Caco-2 (cell line): ENCODE measurements around the gene C2orf49. TPM values are rescaled to one million over a fixed set of nuclear protein-coding genes. Genes with fewer than 3 reads are reported as not detected.

ENCODE experiments used
- BruUV-seq: library from RNA; stranded (reverse); fragments of 400-500 nt; replicated peaks from 2 replicates; lab custom pipeline; 2021; lab: Mats Ljungman, UMichigan
- CTCF ChIA-PET: fragments of 300-600 bp; sonication (Branson Sonifier 250); formaldehyde crosslinking; loops from one replicate; lab custom pipeline; 2022; ENCODE audit warnings: antibody characterized with exemption; lab: Charles Lee
- POLR2A ChIA-PET: fragments of 300-600 bp; sonication (Branson Sonifier 250); formaldehyde crosslinking; loops from one replicate; lab custom pipeline; 2022; ENCODE audit warnings: antibody characterized with exemption; lab: Charles Lee
- DNase-seq, 2 experiments: peaks; one replicate each; pipeline versions ENCODE4 v3.0.0 to v3.0.0-alpha.2; 2020 to 2022
- H3K27me3 ChIP-seq: replicated peaks from 2 replicates; pipeline ENCODE4 v1.6.0; 2011; ENCODE audit warnings: low read length; ENCODE audit not compliant: control insufficient read depth, insufficient read depth
- H3K36me3 ChIP-seq: 2 replicates; pipeline ENCODE4 v1.5.1; 2011; ENCODE audit warnings: low read length; ENCODE audit not compliant: control insufficient read depth, insufficient read depth
- H3K4me1 ChIP-seq: fragments of 250-450 bp; sonication (Bioruptor Pico); 2 replicates; pipeline ENCODE4 v1.5.1; 2020; ENCODE audit warnings: mild to moderate bottlenecking
- H3K4me3 ChIP-seq: 2 replicates; pipeline ENCODE4 v1.5.1; 2011; ENCODE audit warnings: low read depth, mild to moderate bottlenecking, control low read depth, low read length
- H3K9me3 ChIP-seq: fragments of 250-450 bp; sonication (Bioruptor Pico); 2 replicates; pipeline ENCODE4 v1.5.1; 2020; ENCODE audit warnings: mild to moderate bottlenecking, moderate library complexity
- H3K27ac Mint-ChIP-seq: one replicate; pipeline ENCODE4 v1.8.0; 2022; ENCODE audit warnings: mixed read lengths; ENCODE audit not compliant: unreplicated experiment
- H3K27me3 Mint-ChIP-seq: one replicate; pipeline ENCODE4 v1.8.0; 2022; ENCODE audit warnings: mixed read lengths; ENCODE audit not compliant: insufficient read depth, unreplicated experiment
- H3K36me3 Mint-ChIP-seq: one replicate; pipeline ENCODE4 v1.8.0; 2022; ENCODE audit warnings: mild to moderate bottlenecking, mixed read lengths; ENCODE audit not compliant: insufficient read depth, unreplicated experiment
- H3K4me1 Mint-ChIP-seq: one replicate; pipeline ENCODE4 v1.8.0; 2022; ENCODE audit warnings: low read depth, mixed read lengths; ENCODE audit not compliant: unreplicated experiment
- H3K4me3 Mint-ChIP-seq: one replicate; pipeline ENCODE4 v1.8.0; 2022; ENCODE audit warnings: mild to moderate bottlenecking, moderate library complexity, mixed read lengths; ENCODE audit not compliant: unreplicated experiment
- H3K9me3 Mint-ChIP-seq: one replicate; pipeline ENCODE4 v1.8.0; 2022; ENCODE audit warnings: mixed read lengths; ENCODE audit not compliant: unreplicated experiment
- intact Hi-C: fragments of 100-400 bp; cut with micrococcal nuclease; formaldehyde crosslinking; loops from one replicate; pipeline ENCODE4 v1.10.0; 2022; ENCODE audit not compliant: unreplicated experiment
- total RNA-seq: library from RNA; stranded (reverse); gene quantifications from 2 replicates; pipeline ENCODE4 v1.2.3, GENCODE V29; 2022
- TF ChIP-seq, protein P1 (sequence below), 2 experiments: fragments of 200-600 bp in 1 of 2; IDR thresholded peaks; 1 replicate in 1 of 2; 2 replicates in 1 of 2; pipeline versions ENCODE4 v1.5.1 to v1.8.0; 2011 to 2022; ENCODE audit warnings: antibody characterized with exemption in 1 of 2, control low read depth in 1 of 2, inconsistent platforms in 1 of 2, low read depth in 1 of 2, low read length in 1 of 2, mild to moderate bottlenecking in 1 of 2, moderate library complexity in 1 of 2; ENCODE audit not compliant: insufficient read depth in 1 of 2, severe bottlenecking in 1 of 2, unreplicated experiment in 1 of 2

C2orf49 gene
- total RNA-seq, 1 experiment from 2014 or later = 24.8 TPM

DNA sequence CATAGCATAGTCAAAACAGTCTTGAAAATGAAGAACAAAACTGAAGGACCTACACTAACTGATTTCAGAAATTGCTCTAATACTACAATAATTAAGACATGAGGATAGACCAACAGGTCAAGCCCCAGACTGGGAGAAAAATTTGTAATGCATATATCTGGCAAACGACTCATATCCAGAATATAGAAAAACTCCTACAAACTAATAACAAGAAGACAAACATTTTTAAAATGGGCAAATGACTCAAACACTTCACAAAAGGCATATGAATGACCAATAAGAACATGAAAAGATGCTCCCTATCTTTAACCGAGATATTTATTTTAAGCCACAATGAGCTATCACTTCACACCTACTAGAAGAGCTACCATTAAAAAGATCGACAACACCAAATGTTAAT, 22.0 kb upstream of the C2orf49 start:
- Mint-ChIP-seq H3K27me3 (no peaks in the 10 kb centered on the region), H3K4me1 (peaks cover 6% of the 10 kb centered on the region), H3K27ac (no peak overlapping the region), H3K9me3 (no peaks in the 10 kb centered on the region), H3K4me3 (no peak overlapping the region), H3K36me3 (no peaks in the 10 kb centered on the region)
- ChIA-PET POLR2A (interaction anchor here (0.5 to 0.8 kb wide), 2 partner anchors 10 to 40 kb away, joined by 3 read pairs; no protein-coding TSS in a partner anchor), CTCF (no interaction called here)
- BruUV-seq = no TSS peak
- no peaks in the 10 kb centered on the region for H3K9me3 ChIP-seq
- no peaks in the 10 kb centered on the region for H3K36me3 ChIP-seq
- no peaks in the 10 kb centered on the region for H3K4me1 ChIP-seq
- intact Hi-C loops = no loop called here
- H3K27me3 ChIP-seq = no peaks in the 10 kb centered on the region
- no peak overlapping the region for H3K4me3 ChIP-seq
- no peak for DNase-seq
- TF ChIP-seq, protein P1, sequence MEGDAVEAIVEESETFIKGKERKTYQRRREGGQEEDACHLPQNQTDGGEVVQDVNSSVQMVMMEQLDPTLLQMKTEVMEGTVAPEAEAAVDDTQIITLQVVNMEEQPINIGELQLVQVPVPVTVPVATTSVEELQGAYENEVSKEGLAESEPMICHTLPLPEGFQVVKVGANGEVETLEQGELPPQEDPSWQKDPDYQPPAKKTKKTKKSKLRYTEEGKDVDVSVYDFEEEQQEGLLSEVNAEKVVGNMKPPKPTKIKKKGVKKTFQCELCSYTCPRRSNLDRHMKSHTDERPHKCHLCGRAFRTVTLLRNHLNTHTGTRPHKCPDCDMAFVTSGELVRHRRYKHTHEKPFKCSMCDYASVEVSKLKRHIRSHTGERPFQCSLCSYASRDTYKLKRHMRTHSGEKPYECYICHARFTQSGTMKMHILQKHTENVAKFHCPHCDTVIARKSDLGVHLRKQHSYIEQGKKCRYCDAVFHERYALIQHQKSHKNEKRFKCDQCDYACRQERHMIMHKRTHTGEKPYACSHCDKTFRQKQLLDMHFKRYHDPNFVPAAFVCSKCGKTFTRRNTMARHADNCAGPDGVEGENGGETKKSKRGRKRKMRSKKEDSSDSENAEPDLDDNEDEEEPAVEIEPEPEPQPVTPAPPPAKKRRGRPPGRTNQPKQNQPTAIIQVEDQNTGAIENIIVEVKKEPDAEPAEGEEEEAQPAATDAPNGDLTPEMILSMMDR (IDR thresholded peaks at IDR 0.05; ENCODE audit: insufficient read depth in 1 of 2, low read depth in 1 of 2, low read length in 1 of 2, severe bottlenecking in 1 of 2, unreplicated experiment in 1 of 2) = no peak

DNA sequence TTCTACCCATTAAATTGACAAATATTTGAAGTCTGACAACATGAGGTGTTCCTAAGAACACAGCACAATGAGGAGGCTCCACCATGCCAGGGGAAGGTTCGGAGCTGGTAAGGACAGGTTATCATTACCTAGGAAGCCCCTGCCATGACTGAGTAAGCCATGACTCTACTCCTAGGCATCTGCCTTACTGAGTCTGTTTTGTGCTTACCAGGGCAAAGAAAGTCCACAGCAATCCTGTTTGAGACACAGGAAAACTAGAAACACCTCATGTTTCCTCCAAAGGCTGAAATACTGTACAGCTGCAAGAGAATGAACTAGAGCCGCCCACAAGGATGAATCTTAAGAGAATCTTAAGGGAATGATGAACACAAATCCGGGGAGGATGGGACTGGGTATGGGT, 19.4 kb upstream of the C2orf49 start:
- H3K27me3 ChIP-seq = no peaks in the 10 kb centered on the region
- intact Hi-C loops = no loop called here
- no peak overlapping the region for H3K4me3 ChIP-seq
- BruUV-seq = no TSS peak
- CTCF ChIA-PET = no interaction called here
- H3K9me3 Mint-ChIP-seq = no peaks in the 10 kb centered on the region
- no peak overlapping the region for H3K4me3 Mint-ChIP-seq
- no peak overlapping the region for H3K27ac Mint-ChIP-seq
- H3K36me3 Mint-ChIP-seq = no peaks in the 10 kb centered on the region
- no peaks in the 10 kb centered on the region for H3K9me3 ChIP-seq
- TF ChIP-seq, protein P1 (IDR thresholded peaks at IDR 0.05; ENCODE audit: insufficient read depth in 1 of 2, low read depth in 1 of 2, low read length in 1 of 2, severe bottlenecking in 1 of 2, unreplicated experiment in 1 of 2) = no peak
- no peaks in the 10 kb centered on the region for H3K36me3 ChIP-seq
- H3K4me1 Mint-ChIP-seq = peaks cover 10% of the 10 kb centered on the region
- no peaks in the 10 kb centered on the region for H3K27me3 Mint-ChIP-seq
- no peak for DNase-seq
- H3K4me1 ChIP-seq = 0 out of 2 replicates have a peak, but pooled peaks cover 4% of the 10 kb centered on the region
- POLR2A ChIA-PET = no interaction called here

DNA sequence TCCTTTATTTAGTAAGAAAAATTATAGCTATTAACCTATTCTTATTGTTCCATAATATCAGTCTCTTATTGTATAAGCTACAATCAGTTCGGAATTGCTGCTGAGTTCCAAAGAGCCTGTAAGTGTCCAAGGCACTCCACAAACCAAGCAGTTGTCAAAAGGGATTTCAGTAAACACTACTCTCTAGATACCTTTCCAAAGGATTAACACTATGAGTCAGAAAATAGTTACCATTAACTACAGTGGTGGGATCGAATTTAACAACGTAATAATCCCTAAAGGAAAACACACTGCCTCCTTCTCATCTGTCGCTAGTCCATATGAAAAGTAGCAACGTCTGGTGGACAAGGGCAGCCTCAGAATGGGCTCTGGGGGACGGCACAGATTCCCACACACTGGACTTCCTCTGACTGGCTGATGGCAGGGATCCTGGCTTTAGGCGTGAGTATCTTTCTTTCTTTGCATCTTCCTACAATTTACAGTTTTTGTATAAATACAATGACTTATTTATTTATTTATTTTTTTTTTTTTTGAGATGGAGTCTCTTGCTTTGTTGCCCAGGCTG, 16.6 kb upstream of the C2orf49 start:
- CTCF ChIA-PET = no interaction called here

More for the DNA sequence above, 16.6 kb upstream of the C2orf49 start:
- no peaks in the 10 kb centered on the region for H3K27me3 Mint-ChIP-seq
- no TSS peak for BruUV-seq
- POLR2A ChIA-PET = no interaction called here
- H3K4me1 ChIP-seq = 0 out of 2 replicates have a peak, but pooled peaks cover 4% of the 10 kb centered on the region
- no peaks in the 10 kb centered on the region for H3K9me3 ChIP-seq
- TF ChIP-seq, protein P1 (IDR thresholded peaks at IDR 0.05; ENCODE audit: insufficient read depth in 1 of 2, low read depth in 1 of 2, low read length in 1 of 2, severe bottlenecking in 1 of 2, unreplicated experiment in 1 of 2) = no peak
- no peaks in the 10 kb centered on the region for H3K27me3 ChIP-seq
- no peak overlapping the region for H3K27ac Mint-ChIP-seq
- intact Hi-C loops = no loop called here
- H3K36me3 Mint-ChIP-seq = no peaks in the 10 kb centered on the region
- no peaks in the 10 kb centered on the region for H3K36me3 ChIP-seq
- no peak for DNase-seq
- no peak overlapping the region for H3K4me3 Mint-ChIP-seq
- peaks cover 16% of the 10 kb centered on the region for H3K4me1 Mint-ChIP-seq
- H3K4me3 ChIP-seq = no peak overlapping the region
- no peaks in the 10 kb centered on the region for H3K9me3 Mint-ChIP-seq
